ENCODE data around the gene UNC93A.

GRCh38 chr6:167247814-167248595, 43.1 kb upstream of the UNC93A start:
- no peak for TF ChIP-seq SPI1 (IDR thresholded peaks at IDR 0.05; ENCODE audit: low read depth, low read length)
- no peak for TF ChIP-seq POLR2AphosphoS5 (IDR thresholded peaks at IDR 0.05; ENCODE audit: low read depth, low read length)

Measured in GM12891 (cell line).